HG03108 (cell line): ENCODE results near the gene BHMT.
"Not testable (repeated sequence)": the region's sequence is repeated elsewhere in the genome, so short reads cannot be mapped to it uniquely, and the experiment has no call there.

Source experiments
- ATAC-seq: cut with Tn5 transposase; IDR thresholded peaks from one replicate; pipeline ENCODE4 v1.9.1; 2021; ENCODE audit warnings: moderate library complexity; ENCODE audit not compliant: unreplicated experiment

Gene BHMT

DNA sequence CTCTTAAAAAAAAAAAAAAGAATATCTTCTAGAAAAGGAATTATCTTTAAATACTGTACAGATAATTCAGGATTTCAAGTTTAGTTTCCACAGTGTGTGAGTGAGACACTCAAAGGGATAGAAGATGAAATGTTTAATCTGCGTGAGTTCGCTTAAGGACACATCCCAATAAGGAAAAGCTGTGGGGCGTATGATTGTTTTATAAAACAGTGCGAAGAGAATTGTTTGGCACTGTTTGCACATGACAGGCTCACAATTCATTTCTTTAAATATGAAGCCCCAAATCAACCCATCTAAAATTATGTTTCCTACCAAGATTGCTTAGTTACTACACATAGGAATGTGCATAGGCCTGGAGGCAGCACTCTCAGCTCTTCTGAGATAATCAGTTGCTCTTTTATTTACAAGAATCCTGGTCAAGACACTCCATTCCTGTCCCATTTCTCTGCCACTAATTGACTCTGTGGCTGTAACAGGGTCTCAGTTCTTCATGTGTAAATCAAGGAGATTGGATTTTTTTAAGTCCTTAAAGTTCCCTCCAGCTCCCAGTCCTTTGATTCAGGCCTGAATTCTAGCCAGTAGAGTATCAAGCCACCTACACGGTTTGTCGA, 60.1 kb downstream of the BHMT start:
- no peak for ATAC-seq

DNA sequence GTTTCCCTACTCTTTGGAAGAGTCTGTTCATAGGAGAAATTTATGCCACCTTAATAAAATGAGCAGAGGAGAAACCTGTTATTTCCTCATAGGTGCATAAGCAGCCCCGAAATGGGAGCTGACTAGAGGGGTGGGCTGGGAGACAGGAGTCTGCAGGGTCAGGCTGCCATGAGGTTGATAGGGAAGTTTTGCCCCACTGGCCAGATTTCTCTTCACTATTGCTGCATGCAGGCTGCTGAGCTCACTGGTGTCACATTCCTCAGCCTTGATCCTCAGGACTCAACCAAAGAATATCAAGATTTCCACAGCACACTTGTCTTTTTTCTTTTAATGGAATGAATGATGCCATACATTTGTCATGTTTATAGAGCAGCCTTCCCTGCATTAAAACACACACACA, 60.7 kb downstream of the BHMT start:
- no peak for ATAC-seq

DNA sequence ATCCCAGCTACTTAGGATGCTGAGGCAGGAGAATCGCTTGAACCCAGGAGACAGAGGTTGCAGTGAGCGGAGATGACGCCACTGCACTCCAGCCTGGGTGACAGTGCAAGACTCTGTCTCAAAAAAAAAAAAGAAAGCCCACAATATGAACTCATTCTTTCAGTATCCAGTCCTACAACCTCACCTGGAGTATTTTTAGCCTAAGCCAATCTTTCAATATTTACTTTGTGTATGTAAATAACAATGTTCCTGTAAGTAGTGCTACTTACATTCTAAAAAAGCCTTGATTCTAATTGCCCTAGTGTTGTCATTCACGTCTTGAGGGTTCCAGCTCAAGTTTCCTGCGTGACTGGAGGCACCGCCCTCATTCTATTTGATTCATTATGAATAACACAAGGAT, 62.0 kb downstream of the BHMT start:
- ATAC-seq: no peak

DNA sequence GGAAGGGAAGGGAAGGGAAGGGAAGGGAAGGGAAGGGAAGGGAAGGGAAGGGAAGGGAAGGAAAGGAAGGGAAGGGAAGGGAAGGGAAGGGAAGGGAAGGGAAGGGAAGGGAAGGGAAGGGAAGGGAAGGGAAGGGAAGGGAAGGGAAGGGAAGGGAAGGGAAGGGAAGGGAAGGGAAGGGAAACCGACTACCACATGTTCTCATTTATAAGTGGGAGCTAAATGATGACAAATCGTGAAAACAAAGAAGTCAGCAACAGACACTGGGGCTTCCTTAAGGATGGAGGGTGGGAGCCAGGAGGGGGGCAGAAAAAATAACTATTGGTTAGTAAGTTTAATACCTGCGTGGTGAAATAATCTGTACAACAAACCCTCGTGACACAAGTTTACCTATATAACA, 68.8 kb downstream of the BHMT start:
- not testable (repeated sequence) for ATAC-seq

DNA sequence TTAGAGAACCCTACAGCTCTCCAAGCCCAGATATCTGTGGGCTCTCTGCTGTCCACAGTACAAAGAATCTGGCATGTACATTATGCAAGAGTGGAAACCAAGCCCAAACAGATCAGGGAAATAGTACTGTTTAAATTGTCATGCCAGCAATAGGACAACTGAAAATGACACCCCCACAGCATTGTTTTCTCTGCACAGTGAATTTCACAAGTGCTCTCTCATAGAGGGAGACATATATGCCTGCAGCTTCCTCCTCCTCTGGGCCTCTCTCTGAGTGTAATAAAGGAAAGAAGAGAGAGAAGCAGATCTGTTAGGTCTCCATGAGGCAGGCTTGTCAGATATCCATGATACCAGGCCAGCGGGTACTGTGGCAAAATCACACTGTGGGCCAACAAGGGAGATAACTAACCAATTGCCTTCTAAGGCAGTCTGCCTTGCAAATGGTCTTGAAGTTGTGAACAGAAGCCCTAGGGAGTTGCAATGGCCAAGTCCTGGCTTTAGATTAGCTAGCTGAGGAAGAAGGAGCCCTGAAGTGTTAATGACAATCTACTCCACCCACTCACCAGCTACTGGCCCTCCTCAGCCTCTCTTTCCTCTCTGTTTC, 69.9 kb downstream of the BHMT start:
- ATAC-seq: no peak
